ENCODE measurements around the gene VCPKMT.

VCPKMT gene

GRCh38 chr14:50087341-50088116, 28.8 kb downstream of the VCPKMT start:
- TF ChIP-seq, protein P1, sequence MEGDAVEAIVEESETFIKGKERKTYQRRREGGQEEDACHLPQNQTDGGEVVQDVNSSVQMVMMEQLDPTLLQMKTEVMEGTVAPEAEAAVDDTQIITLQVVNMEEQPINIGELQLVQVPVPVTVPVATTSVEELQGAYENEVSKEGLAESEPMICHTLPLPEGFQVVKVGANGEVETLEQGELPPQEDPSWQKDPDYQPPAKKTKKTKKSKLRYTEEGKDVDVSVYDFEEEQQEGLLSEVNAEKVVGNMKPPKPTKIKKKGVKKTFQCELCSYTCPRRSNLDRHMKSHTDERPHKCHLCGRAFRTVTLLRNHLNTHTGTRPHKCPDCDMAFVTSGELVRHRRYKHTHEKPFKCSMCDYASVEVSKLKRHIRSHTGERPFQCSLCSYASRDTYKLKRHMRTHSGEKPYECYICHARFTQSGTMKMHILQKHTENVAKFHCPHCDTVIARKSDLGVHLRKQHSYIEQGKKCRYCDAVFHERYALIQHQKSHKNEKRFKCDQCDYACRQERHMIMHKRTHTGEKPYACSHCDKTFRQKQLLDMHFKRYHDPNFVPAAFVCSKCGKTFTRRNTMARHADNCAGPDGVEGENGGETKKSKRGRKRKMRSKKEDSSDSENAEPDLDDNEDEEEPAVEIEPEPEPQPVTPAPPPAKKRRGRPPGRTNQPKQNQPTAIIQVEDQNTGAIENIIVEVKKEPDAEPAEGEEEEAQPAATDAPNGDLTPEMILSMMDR (IDR thresholded peaks at IDR 0.05; ENCODE audit: borderline replicate concordance, insufficient read depth, low read depth, low read length): no peak
- no peak overlapping the region for H3K4me3 ChIP-seq (ENCODE audit: low read depth, low read length)

- H3K4me3 ChIP-seq (ENCODE audit: low read depth, low read length): no peak overlapping the region
- TF ChIP-seq, protein P1 (IDR thresholded peaks at IDR 0.05; ENCODE audit: borderline replicate concordance, insufficient read depth, low read depth, low read length): no peak
Measured at GRCh38 chr14:50086321-50086711, 30.1 kb downstream of the VCPKMT start.

GRCh38 chr14:50085570-50086320, 30.6 kb downstream of the VCPKMT start:
- TF ChIP-seq, protein P1 (IDR thresholded peaks at IDR 0.05; ENCODE audit: borderline replicate concordance, insufficient read depth, low read depth, low read length): no peak
- no peak overlapping the region for H3K4me3 ChIP-seq (ENCODE audit: low read depth, low read length)

DNA sequence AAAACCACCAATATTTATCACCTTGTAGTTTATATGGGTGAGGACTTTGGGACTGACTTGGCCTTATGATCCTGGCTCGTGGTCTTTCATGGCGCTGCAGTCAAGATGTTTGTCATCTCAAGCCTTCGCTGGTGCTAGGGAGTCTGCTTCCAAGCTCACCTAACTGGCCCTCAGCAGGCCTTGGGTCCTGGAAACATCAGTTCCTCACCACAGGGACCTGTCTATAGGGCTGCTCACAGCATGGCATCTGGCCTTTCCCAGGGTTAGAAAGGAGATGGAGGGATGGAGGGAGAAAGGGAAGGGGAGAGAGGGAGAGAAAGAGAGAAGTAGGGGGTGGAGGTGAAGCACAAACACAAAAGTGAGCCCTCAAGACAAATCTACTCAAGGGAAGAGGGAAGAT, 31.7 kb downstream of the VCPKMT start:
- no peak overlapping the region for H3K4me3 ChIP-seq (ENCODE audit: low read depth, low read length)
- TF ChIP-seq, protein P1 (IDR thresholded peaks at IDR 0.05; ENCODE audit: borderline replicate concordance, insufficient read depth, low read depth, low read length): no peak

DNA sequence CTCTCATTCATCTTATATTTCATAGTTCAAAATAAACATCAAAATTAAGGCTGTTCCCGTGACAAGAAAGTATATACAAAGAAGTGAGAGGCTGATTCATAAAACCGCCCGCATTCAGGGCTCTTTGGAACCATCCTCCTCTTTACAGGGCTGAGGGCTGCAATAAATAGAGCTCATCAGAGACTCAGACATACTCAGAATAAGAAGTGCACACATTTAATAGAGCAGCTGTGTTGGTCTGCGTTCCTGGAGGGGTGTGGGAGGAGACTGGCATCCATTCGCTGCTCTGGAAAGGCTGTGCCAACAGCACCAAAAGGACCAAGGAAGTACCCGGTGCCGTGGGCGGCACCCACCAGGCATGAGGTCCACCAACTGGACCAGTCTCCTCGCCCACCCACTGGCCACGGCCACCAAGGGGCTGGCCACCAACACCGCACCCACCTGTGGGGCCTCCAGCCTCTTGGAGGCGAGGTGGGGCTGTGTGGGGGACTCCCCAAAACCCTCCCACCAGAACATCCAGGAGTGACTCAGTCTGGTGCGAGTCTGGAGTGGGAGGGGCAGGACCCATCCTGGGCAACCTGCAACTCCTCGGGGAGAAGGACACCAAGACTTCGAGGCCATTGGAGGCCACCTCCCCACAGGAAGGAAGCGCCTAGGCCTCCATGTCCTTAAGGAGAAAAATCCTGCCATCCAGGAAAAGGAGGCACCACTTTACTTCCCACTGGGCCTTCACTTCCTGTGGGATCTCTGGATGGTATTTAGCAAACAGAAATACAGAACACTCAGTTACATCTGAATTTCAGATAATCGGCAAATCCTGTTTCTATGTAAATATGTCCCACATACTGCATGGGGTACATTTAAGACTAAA, 32.7 kb downstream of the VCPKMT start:
- TF ChIP-seq, protein P1 (IDR thresholded peaks at IDR 0.05; ENCODE audit: borderline replicate concordance, insufficient read depth, low read depth, low read length): no peak

DNA sequence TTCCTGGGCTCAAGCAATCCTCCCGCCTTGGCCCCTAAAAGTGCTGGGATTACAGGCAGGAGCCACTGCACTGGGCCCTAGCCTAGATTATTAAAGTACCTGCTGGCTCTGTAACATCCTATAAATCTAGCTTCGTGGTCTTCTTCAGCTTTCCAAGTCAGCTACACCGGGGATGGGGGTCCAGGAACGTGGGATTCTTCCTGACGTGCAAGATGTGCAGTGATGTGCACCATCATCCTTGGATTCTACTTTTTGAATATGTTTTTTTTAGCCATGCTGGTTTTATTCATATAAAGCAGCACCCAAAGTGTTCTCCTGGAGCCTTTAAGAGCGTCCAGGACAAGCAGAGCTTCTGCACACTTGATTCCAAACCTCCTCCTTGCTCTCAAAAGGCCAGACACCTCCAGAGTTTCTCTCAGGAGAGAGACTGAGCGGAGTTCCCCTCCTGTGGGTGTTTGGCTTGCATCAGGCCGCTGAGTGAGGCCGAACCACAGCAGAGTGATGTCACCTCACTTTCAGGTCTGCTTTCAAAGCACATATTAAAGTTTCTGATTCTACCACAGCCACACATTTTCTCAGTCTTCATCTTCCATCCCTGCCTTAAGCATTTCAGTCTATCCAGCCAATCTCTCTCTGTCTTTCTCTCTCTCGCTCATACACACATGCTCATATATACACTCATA, 33.4 kb downstream of the VCPKMT start:
- H3K4me3 ChIP-seq (ENCODE audit: low read depth, low read length): peak overlapping the region; percentile 44
- TF ChIP-seq, protein P1 (IDR thresholded peaks at IDR 0.05; ENCODE audit: borderline replicate concordance, insufficient read depth, low read depth, low read length): no peak

More for the DNA sequence above, 32.7 kb downstream of the VCPKMT start:
- H3K4me3 ChIP-seq (ENCODE audit: low read depth, low read length): peak overlapping the region; percentile 46

Data from GM12875 (cell line).